NCI-H1417 (cell line): ENCODE measurements around the gene BAIAP2L2.
A peak's percentile ranks its signal among the peaks of the same experiment; 100 is the strongest.
"Not testable (repeated sequence)": the region's sequence is repeated elsewhere in the genome, so short reads cannot be mapped to it uniquely, and the experiment has no call there.

ENCODE experiments used
- DNase-seq, 3 experiments: peaks; one replicate each; lab custom pipeline; 2025; lab: John Stamatoyannopoulos, UW

Gene BAIAP2L2

GRCh38 chr22:38110008-38110862 lies at the start of gene BAIAP2L2:
BAIAP2L2 (minus strand) TSS chr22:38110684; CDS start chr22:38110525, 159 bp downstream.
- DNase-seq: no peak

DNA sequence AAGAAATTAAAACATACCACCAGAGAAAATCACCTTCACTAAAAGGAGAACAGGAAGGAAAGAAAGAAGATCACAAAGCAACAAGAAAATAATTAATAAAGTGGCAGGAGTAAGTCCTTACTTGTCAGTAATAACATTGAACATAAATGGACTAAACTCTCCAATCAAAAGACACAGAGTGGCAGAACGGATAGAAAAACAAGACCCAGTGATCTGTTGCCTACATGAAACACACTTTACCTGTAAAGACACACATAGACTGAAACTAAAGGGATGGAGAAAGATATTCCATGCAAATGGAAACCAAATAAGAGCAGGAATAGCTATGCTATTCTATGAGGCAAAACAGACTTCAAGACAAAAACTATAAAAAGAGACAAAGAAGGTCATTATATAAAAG lies 45.2 kb upstream of the BAIAP2L2 start:
- DNase-seq: no peak

DNA sequence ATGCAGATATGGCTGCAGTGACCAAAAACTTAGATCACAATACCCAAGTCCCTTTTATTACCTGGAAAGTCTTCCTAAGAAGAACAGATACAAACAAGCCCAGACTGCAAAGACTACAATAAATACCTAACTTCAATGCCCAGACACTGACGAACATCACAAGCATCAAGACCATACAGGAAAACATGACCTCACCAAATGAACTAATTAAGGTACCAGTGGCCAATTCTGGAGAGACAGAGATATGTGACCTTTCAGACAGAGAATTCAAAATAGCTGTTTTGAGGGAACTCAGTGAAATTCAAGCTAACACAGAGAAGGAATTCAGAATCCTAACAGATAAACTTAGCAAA lies 44.1 kb upstream of the BAIAP2L2 start:
- not testable (repeated sequence) for DNase-seq

DNA sequence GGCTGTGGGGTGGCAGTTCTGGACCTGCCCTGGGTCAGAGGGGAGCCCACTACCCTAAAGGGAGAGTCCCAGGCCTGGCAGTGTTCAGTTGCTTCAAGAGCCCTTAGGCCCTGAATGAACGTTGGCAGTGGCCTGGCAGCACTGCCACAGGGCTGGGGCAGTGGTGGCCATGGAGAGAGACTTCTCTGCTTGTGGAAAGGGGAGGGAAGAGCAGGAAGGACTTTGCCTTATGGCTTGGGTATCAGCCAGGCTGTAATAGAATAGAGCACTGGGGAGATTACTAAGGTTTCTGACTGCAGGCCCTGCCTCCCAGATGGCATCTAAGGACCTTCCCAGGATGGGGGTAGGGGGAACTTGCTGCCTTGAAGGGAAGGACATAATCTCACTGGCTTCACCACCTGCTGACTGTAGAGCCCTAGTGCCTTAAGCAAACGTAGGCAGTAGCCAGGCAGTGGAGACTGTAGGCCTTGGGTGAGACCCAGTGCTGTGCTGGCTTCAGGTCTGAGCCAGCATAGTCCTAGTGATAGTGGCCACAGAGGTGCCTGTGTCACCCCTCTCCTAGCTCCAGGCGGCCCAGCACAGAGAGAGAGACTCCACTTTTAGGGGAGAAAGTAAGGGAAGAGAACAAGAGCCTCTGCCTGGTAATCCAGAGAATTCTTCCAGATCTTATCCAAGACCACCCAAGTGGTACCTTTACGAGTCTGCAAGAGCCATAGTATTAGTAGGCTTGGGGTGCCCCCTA lies 43.5 kb upstream of the BAIAP2L2 start:
- no peak for DNase-seq

DNA sequence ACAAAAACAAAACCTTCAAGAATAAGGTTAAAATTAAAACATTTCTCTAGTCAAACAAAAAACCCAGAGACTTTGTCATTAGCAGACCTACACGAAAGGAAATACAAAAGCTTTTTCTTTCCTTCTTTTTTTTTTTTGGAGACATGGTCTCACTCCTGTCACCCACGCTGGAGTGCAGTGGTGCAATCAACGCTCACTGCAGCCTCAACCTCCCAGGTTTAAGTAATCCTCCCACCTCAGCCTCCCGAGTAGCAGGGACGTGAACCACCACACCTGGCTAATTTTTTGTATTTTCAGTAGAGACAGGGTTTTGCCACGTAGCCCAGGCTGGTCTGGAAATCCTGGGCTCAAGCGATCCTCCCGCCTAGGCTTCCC lies 40.6 kb upstream of the BAIAP2L2 start:
- no peak for DNase-seq

DNA sequence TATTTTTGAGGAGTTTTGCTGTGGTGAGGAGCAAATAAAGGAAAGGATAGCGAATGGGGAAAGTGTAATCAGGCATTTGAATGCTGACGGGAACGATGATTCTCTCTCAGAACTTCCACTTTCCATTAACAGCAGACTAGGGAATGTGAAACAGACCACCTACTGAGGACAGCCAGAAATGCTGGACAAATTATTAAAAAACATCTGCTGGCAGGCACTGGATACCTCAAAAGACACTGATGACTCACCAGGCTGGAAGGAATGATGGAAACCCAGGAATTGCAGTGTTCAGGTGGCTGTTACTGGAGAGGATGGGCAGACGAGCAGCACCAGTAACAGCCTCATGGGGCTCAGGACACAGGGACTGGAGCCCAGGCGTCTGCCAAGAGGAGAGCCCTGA lies 37.8 kb upstream of the BAIAP2L2 start:
- no peak for DNase-seq

- not testable (repeated sequence) for DNase-seq
Observed at GRCh38 chr22:38146166-38146565, 35.7 kb upstream of the BAIAP2L2 start.

DNA sequence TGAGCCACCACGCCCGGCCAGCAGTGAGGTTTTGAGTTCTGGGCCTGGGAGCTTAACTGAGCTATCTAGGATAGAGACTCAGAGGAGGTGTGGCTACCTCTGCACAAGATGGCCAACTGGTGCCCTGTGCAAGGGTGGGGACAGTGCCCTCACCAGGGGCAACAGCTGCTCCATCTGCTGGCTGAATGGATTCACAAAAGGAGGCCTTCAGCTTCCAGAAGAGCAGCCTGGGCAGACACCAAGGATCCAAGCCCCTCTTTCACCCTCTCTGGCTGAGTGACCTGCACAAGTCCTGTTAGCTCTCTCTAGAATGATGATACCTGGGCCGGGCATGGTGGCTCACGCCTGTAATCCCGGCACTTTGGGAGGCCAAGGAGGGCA lies 33.5 kb upstream of the BAIAP2L2 start:
- peak in 1 of 3 experiments; percentile 4 for DNase-seq

DNA sequence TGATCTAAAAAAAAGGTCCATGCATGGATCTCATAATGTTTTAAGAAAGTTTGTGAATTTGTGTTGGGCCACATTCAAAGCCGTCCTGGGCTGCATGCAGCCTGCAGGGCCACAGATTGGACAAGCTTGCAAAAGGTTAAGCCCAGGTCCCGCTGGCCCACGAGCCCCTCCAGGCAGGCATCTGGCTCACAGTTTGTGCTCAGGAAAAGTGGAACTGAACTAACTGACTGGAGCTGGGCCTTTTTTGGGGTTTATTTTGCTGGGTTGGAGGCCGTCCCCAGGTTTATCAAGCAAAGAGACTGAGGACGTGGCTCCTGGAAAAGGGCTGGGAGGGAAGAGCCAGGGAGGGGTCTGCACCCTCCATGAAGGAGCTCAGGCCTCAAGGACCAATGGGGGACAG lies 32.1 kb upstream of the BAIAP2L2 start:
- no peak for DNase-seq

- DNase-seq: no peak
Observed at GRCh38 chr22:38141217-38141973, 30.9 kb upstream of the BAIAP2L2 start.

GRCh38 chr22:38139901-38140300 lies 29.4 kb upstream of the BAIAP2L2 start:
- no peak for DNase-seq

- no peak for DNase-seq
Observed at GRCh38 chr22:38138961-38139360, 28.5 kb upstream of the BAIAP2L2 start.

GRCh38 chr22:38137876-38138687 lies 27.6 kb upstream of the BAIAP2L2 start:
- no peak for DNase-seq

DNA sequence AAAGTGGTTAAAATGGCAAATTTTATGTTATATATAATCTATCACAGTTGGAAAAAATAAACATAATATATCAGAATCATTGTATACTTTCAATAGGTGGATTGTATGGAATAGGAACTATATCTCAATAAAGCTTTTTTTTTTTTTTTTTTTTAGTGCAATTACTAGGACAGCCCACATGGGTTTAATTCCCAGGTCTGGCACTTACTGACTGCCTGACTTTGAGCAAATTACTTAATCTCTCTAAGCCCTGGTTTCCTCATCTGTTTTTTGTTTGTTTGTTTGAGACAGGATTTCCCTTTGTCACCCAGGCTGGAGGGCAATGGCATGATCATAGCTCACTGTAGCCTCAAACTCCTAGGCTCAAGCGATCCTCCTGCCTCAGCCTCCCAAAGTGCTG lies 26.1 kb upstream of the BAIAP2L2 start:
- DNase-seq: no peak

GRCh38 chr22:38135133-38135706 lies 24.7 kb upstream of the BAIAP2L2 start:
- no peak for DNase-seq

DNA sequence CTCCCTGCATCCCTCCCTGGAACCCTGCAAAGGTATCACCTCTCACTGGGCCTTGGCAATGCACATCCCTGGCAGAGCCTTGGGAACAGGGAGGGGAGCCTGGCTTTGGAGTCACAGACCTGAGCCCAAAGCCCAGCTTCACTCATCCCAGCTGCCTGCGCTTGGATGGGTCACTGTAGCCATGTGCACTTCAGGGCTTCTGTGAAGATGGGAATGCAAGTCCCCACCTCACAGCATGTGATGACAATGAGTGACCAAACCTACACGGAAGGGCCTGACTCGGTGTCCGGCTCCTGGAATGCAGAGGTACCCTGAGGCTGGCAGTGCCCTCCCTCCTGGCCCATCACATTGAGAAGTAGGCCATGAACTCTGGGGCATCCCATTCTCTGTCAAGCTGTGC lies 22.8 kb upstream of the BAIAP2L2 start:
- DNase-seq: no peak

DNA sequence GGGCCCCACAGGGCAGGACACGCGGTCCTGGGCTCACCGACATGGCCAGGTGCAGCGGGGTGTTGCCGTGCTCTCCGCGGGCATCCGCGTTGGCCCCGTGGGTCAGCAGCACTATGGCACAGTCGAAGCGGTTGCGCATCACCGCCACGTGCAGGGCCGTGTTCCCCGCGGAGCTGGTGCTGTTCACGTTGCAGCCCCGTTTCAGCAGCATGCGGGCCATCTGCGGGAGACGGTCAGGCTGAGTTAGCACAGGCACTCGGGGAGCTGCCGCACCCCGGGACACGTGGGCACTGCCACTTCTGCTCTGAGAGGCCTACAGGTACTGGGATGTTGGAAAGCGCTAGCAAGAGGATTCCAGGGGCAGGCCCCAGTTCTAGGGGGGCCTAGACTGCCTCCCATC lies 22.3 kb upstream of the BAIAP2L2 start:
- no peak for DNase-seq

DNA sequence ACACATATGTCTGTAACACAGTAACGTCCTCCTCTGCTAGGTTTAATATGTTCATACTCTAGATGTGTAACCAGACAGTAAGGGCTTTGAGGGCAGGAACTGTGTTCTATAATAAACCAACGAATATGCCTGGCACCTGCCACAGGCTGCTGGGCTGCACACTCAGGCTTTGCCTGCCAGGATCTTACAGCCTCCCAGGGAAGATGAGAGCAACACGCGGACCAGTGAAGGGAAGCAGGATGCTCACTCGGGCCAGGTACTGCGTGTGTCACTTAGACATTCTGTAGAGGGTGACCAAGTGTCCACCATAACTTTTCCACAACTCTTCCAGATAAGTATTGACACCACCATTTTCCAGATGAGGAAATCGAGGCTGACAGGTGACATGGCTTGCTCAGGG lies 21.7 kb upstream of the BAIAP2L2 start:
- no peak for DNase-seq

GRCh38 chr22:38131399-38131798 lies 20.9 kb upstream of the BAIAP2L2 start:
- DNase-seq: no peak

DNA sequence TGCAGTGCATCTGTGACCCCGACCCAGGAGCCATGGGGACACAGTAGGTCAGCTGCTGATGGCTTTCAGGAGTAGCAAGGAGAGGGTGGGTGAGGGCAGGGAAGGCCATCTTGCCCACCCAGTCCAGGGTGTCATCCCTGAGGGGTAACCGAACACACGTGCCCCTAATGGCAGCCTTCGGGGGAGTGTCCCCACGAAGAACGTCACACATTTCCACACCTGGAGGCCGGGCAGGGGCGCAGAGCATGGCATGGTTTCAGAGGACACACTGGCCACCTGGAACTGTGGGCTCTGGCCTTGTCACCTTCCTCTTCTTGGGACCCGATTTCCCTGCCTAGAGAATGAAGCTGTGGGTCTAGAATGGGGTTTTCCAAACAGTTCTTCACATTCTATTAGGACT lies 19.4 kb upstream of the BAIAP2L2 start:
- DNase-seq: no peak

- DNase-seq: no peak
Observed at GRCh38 chr22:38129021-38129420, 18.5 kb upstream of the BAIAP2L2 start.

DNA sequence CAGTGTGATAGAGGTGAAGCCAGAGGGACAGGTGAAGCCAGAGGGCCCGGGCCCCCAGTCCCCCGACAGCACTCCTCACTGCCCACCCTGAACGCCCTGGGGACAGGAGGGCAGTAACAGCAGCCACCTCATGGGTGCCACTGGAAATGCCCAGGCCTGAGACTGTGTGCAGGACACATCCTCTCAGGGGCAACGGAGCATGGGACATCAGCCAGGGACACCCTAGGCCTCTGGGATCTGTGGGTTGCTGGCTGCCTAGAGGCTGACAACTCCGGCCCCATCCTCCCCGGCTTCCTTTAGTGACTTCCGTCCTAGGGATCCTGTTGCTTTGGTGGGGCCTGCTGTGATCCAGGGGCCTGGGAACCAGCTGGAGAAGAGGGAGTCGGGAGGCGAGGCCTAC lies 17.4 kb upstream of the BAIAP2L2 start:
- no peak for DNase-seq
